EH (cell line): ENCODE measurements around the gene DPEP2.
A peak's percentile ranks its signal among the peaks of the same experiment; 100 is the strongest.
"Not testable (repeated sequence)": the region's sequence is repeated elsewhere in the genome, so short reads cannot be mapped to it uniquely, and the experiment has no call there.

ENCODE experiments used
- DNase-seq: peaks from one replicate; pipeline ENCODE4 v3.0.0-alpha.2; 2015; ENCODE audit warnings: low read depth

Gene DPEP2

DNA sequence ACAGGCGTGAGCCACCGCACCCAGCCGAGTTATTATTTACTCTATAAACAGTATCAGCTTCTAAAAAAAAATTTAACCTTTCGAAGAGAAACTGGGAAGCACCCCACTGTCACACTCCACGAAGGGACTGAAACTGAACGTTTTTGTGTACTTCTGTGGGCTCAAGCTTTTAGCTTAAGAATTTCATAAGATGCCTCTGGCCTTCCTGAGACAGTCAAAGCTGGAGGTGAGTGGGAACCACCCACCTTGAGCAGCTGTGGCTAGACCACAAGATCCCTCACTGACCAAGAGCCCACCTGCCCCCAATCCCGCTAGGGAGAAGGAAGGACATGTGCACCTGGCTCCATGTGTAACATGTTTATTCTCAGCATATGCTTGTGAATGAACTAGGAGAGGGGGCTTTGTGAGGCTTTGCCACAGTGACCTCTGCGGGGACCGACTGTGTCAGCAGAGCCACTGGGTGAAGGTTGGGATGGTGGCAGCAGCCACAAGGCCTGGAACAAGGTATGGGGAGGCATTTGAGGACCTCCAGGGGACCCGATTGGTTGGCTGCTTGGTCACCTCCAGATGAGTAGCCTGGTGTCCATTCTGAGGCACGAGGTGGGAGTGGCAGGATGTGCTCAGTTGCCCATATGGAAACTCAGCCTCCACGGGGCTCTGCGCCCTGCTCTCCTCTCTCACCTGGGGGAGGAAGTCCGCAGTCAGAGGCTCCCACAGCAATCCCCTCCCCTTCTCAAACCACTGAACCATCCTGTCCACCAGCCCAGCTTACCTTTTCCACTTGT lies 23.8 kb downstream of the DPEP2 start:
- DNase-seq = no peak

DNA sequence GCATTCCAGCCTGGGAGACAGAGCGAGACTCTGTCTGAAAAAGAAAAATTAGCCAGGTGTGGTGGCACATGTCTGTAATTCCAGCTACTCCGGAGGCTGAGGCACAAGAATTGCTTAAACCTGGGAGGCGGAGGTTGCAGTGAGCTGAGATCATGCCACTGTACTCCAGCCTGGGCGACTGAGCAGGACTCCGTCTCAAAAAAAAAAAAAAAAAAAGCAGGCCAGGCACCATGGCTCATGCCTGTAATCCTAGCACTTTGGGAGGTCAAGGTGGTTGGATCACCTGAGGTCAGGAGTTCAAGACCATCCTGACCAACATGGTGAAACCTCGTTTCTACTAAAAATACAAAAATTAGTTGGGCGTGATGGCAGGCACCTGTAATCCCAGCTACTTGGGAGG lies 27.0 kb downstream of the DPEP2 start:
- not testable (repeated sequence) for DNase-seq

DNA sequence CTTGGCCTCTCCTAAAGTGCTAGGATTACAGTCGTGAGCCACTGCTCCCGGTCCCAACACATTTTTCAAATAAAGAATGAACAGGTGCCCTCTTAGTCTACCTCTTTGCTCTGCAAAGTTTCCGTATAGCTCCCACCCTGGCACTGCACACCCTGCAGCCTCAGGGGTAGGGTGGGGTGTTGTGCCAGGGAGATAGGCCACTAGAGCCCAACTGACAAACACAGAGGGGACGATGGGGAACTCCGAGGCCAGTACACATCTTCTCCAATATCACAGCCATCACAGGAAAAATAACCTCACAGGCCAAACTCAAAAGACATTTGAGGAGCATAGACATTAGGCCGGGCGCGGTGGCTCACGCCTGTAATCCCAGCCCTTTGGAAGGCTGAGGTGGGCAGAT lies 28.2 kb downstream of the DPEP2 start:
- DNase-seq = no peak

DNA sequence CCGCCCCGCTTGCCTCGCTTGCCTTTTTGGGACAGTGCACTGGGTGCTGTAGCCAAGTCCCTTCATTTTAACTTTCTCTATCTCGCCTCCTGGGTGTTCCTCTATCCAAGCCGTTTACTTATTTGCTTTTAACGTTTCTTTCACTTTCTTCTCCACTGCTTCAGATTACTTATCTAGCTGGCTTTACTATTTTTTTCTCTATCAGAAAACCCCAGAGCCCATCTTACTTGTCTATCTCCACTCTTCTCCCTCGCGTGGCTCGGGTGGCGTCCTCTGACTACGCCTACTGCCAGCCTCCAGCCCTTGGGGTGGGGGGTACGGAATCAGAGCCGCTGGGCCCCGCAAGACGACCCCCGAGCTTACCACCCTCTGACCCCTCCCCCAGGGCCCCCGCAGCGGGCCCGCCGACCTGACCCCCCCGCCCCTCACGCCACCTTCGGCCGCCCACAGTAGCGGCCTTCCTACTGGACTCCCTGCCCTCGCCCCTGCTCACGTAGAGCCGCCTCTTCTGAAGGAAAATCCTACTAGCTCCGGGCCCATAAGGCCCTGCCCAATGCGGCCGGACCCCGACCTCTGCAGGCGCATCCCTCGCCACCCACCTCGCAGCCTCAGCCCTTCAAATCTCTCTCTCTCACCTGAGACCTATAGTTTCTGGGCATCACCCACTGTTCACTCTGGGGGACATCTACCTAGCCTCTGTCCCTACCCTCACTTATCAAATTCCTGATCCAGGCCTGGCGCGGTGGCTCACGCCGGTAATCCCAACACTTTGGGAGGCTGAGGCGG lies 29.8 kb downstream of the DPEP2 start:
- DNase-seq = peak; percentile 25

DNA sequence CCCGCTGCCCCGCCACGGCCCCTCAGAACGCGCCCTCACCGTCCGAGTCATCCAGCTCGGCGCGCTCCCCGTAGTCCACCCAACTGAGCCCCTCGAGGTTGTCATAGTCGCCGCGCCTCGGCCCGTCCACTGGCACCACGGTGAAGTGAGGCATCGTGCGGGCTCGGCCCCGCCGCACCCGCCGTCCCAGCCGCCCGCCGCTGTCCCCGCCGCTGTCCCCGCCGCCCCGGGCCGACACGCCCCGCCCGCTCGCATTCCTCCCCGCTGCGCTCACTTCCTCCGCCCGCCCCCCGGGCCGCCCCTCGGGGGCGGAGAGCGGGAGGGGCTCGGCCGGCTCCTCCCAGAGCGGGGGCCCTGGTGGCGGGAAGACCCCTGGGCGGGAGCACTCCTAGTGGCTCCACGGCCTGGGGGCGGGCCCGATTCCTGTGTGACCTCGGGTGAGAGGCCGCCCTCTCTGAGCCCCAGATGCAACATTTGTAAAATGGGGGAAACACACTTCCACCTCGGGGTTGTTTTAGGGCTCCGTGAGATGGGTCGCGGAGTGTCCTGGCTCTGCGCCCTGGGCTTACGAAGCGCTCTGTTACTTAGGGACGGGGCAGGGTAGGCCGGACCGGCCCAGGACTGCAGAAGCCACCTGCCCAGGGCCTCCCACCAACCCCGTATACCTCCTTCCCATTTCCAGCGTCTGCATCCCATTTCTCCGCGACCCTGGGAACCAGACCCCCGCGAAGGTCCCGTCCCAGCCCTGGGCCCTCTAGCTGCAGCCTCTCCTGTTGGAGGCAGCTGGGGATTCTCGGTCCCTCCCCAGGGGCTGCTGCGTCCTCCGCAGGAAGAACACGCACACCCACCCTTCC lies 30.7 kb downstream of the DPEP2 start, which contains the start of gene SLC12A4:
Gene SLC12A4 (minus strand): TSS at position 238 of the 854 bp plus-strand sequence. CDS start 84 bp downstream, at position 154.
- peak; percentile 85 for DNase-seq

DNA sequence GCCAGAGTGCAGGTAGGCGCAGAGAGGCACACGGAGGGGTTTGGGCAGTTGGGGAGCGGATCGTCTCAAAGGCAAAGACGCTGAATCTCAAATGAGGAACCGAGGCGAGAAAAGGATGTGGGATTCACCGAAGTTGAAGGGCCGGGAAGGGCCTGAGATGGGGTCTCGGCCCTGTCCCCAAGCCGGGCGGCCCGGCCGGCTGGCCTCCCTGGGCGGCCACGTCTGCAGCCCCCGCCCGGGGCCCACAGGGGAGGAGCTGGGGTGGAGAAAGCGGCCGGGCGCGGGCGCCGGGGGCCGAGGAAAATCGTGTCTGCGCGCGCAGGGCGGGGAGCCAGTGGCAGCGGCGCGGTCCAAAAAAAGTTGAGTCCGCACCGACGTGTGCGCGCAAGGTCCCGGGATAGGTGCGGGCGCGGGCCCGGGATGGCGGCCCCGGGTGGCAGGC lies 31.3 kb downstream of the DPEP2 start:
- DNase-seq = peak; percentile 58

DNA sequence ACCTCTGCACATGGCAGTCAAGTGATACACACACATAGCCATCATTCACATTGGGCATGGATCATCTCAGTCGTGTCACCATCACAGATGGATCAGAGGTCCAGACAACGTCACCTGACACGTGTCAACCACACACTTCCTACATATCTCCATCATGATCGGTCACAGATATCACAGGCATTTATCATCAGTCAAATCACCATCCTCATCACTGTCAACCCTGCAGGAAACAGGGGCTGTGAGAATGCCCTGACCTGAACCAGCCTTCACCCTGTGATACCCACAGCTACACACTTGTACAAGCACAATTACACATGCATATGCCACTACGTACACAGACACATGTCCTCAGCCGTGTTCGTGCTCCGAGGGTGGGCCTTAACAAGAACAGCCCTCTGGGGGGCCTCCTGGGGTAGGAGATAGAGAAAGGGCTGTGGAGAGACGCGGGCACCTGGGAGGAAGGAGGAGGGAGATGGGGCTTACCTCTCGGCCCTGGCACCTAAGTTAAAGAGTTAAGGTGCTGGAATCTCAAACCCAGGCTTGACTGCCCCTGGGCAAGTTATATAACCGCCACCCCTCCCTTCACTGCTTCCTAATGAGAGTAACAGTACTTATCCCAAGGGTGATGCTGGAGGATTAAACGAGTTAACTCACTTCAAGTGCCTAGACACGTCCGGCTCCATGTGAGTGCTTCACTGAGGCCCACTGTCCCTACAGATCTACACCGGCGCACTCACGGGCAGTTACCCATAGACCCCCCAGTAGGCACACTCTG lies 31.9 kb downstream of the DPEP2 start:
- DNase-seq = peak; percentile 65

DNA sequence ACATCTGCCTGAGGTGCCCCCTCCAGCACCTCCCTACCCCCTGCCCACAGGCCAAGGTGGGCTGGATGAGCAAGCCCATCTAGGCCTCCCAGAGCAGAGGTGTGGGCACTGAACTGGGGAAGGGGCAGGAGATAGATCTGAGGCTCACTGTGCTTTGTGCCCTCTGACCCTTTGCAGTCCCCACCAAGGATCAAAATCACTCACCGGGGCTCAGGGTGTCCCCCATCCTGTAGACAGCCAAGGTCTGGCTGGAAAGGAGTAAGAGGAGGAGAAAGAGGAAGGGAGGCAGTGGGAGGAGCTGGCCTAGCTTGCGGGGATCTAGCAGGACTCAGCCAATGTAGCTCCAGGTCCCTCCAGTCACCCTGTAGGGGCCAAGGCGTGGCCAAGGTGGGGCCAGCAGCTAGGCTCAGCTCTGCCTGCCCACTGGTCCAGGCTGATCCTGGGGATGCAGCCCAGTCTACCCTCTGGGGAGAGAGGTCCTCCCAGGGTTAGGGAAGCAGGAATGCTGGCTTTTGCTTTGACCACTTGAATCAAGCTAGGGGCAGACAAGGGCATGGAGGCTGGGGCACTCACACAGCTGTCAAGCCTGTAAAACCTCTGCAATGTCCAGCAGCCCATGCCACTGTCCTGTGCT lies 32.6 kb downstream of the DPEP2 start:
- peak; percentile 83 for DNase-seq

DNA sequence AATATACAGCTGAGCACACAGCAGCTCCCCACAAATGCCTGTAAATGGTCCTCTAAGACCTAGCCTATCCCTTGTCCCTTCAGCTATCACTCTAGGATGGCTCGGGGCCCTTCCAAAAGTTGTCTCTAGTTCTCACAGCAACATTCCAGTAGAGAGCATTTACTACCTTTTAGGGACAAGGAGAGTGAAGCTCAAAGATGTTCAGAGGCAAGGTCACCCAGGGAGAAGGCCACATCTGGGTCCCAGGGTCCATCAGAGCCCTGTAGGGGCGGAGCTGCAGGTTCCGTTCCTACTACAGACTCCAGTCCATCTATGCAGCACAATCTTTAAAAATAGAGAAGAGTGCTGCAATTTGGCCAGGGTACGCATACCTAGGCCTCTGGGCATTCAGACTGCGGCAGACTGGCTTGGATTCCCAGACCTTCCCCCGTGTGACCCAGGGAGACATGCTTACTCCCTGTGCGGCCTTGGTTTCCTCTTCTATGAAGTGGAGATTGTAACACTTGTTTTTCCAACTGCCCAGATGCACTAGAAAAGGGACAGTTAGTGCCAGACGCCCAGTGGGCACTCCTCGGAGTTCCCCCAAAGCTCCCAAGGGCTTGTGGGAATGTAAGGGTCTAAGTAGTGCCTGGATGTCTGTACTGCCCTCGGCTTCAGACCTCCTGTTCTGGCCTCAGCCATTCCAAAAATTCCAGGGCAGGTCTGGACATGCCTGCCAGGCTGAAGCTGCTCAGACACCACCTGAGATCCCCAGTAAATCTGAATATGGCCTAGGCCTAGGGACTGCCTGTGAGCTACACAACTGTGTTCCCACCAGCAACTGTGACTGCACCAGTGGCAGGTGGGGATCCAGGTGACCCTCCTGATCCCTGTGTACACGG lies 33.4 kb downstream of the DPEP2 start:
- DNase-seq = peak; percentile 32

DNA sequence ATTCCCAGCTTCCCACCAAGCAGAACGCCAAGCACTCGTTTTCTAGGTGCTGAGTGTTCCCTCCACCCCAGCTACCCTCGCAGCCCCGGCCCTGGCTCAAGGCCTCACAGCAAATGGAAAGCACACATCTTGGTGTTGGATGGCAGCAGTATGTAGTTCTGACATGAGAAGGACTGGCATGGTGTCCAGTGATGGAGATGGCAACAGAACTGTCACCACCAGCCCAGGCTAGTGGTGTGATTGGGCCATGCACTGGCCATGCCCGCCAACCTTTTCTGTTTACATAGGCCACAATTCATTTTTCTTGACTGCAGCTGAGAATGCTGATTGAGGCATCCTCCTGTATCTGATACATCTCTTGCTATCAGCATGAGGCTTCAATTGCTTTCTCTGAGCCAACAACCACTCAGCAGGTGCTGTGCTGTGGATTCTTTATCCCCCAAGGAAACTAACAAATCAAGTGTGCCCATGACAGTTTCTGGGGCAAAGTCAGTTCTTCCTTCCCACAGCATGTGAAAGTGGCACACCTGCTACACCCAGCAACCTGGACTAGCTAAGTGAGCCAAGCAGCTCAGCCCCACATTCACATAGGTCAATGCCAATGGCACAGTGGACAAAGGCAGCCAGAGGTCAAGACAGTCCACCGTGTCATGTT lies 34.7 kb downstream of the DPEP2 start:
- DNase-seq = no peak

DNA sequence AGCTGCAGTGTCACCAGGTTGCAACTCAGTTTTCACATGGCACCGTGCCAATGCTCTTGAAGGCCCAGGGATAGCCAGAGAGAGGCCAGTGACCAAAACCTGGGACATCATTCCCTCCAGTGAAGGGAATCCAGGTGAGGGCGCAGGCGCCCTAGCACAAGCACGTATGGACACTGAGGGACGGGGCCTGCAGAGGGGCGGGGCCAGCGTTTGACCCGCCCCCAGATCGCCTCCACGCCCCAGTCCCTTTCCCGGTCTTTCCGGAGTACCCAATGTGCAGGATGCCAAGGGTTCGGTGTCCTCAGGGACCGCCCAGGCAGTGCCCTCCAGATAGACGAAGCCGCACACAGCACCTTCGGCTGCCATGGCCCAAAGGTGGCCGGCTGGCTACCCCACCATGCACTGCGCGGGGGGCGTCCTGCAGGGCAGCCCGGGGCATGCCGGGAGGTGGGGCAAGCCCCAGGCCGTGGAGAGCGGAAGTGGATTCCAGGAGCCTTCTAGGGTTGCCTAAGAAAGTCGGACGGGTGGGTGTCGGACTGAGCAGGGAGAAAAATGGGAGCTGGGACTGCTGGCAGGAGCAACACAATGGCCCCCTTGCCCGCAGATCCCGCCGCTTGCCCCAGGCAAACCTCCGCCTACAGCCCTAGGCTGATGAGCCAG lies 35.5 kb downstream of the DPEP2 start:
- DNase-seq = no peak

DNA sequence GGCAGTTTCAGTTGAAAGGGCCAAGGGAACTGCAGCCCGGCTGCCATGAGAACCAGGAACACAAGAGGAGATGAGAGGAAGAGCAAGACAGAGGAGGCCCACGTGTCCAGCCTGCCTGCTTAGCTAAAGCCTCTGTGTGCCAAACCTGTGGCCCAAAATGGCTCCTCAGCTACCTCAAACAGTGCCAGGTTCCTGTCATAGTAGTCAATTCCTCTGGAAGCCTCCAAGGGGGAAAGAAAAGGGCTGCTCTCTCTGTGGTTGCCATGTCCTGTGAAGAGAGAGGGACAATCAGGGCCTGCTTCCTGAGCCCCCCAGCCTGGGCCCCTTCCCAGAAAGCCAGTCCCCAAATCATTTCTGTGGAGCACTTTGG lies 36.0 kb downstream of the DPEP2 start:
- DNase-seq = no peak

DNA sequence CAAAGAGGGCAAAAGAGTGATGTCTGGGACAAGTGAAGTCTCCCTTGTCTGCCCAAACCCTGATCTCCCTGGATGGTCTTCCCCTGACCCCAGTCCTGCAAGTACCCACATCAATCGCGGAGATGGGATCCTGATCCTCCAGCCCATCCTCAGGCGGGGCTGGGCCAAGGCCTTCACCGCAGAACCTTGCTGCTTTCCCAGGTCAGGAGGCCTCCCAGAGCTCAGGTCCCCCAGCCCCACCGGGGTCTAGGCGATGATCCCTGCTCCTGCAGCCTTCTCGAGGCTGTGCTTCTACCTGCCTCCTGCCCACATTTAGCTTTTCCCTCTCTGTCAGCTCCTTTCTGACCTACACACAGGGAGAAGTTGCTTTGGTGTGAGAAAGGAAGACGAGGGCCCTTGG lies 37.1 kb downstream of the DPEP2 start:
- DNase-seq = no peak

DNA sequence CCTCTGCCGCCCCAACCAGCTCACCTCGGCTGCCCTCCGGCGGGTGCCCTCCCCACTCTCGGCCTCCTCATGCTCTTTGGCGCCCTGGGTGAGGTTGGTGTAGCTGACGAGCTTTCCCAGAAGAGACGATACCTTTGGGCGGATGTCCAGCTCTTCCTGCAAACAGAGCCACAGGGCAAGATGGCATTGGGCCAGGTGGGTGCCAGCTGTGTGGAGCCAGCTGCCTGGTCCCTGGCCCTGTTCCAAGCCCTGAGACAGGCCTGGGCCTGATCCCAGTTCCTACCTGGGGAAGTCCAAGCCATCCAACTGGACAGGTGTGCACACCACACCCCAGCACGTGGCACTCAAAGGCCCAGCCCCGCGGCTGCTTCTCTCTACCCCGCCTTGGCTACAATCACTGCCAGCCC lies 37.7 kb downstream of the DPEP2 start:
- DNase-seq = no peak

DNA sequence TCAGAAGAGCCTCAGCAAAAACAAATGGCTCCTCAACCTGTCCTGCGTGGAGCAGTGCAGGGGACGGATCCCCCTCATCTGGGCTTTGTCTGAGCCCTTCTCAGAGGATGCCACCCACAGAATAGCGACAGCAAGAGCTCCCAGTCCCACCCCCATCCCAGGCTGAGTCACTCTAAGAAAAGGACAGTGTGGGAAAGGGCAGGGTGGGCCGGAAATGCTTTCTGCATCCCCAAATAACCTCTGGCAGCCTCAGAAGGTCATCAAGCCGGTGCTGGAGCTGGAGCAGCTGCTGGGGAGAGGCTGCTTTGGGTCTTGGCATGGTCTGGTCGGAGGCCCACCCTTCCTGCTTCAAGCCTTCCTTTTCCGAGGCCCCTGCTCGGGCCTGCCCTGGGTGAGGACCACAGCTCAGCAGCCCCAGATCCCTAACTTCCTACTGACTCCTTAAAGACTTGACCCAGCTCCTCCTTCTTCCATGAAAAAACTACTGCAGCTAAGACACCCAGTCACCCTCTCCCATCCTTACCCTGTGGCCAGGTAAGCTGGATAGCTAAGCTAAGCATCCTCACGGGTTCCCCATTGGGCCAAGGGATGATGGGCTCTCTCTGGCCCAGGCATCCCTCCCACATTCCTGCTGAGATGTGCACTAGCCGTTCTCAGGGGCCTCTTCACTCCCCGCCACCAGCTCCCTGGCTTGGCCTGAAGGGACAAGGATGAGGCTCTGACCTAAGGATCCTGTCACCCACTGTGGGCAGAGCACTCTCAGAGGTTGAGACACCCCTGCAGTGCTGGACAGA lies 39.6 kb downstream of the DPEP2 start:
- DNase-seq = peak; percentile 94

DNA sequence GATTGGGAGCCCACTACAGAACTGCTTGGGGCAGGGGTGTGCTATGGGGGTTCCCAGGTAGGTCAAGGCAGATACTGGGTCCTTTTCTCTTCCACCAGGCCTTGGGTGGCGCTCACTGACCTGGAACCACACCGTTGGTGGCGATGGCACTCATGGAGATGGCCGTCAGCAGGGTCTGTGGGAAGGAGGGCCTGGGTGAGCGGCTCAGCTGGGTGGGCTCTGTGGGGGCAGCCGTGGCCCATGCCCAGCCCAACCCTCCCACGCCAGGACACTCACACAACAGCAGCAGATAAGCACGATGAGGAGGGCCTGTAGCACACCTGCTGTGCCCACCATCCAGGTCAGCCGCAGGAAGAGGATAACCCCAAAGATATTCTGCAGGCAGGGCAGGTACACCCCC lies 41.7 kb downstream of the DPEP2 start:
- DNase-seq = no peak

DNA sequence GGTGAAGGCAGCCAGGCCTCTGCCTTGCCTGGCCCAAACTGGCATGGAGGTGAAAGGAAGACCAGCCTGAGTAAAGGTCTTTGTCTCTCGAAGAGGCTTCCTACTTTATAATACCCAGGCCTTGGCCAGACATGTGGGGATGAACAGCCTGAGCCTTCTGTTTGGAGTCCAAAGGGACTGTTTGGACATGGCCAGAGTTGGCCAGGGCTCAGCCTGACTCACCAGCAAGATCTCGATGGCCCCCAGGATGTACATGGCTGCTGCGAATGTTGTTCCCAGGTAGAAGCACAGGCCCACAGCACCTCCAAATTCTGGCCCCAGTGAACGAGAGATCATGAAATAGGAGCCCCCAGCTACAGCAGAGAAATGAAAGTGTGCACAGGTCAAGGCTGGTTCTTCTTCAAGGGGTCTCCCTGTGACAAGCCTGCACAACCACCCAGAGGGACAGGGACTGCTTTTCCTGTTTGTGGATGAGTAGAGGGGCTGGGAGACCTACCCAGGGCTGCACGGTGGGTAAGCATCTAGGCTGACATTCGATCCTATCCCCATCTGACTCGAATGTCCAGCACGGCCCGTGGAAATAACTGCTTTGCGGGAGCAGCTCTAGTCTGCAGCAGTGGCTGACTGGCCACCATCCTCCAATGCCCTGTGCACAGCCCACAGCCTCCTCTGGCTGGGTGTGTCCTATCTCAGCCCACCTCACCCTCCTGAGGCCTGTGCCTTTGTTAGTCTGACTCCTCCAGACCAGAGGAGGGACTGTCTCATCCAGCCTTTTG lies 44.7 kb downstream of the DPEP2 start:
- no peak for DNase-seq
